B cell (primary cell): Measurements from ENCODE around the gene ADRB2.

Experiments used
- CTCF ChIP-seq: fragments of 200-600 bp; IDR thresholded peaks from one replicate; pipeline ENCODE4 v1.8.0; 2022; ENCODE audit warnings: antibody characterized with exemption, mild to moderate bottlenecking
- EZH2 ChIP-seq: IDR thresholded peaks from 2 replicates; pipeline ENCODE4 v1.6.1; 2012; ENCODE audit warnings: borderline replicate concordance, low read depth, mild to moderate bottlenecking, moderate library complexity, low read length; ENCODE audit not compliant: insufficient read depth, poor library complexity, severe bottlenecking

GRCh38 chr5:148811756-148812155, 14.7 kb upstream of the ADRB2 start:
- TF ChIP-seq CTCF (no peak), EZH2 (no peak)
